Activated CD4-positive, alpha-beta T cell treated with anti-CD3 and anti-CD28 coated beads for 1 hour (primary cell): ENCODE measurements around the gene PLD3.

Experiments
- DNase-seq: peaks from one replicate; pipeline ENCODE4 v3.0.0-alpha.2; 2020

Gene PLD3, protein sequence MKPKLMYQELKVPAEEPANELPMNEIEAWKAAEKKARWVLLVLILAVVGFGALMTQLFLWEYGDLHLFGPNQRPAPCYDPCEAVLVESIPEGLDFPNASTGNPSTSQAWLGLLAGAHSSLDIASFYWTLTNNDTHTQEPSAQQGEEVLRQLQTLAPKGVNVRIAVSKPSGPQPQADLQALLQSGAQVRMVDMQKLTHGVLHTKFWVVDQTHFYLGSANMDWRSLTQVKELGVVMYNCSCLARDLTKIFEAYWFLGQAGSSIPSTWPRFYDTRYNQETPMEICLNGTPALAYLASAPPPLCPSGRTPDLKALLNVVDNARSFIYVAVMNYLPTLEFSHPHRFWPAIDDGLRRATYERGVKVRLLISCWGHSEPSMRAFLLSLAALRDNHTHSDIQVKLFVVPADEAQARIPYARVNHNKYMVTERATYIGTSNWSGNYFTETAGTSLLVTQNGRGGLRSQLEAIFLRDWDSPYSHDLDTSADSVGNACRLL

DNA sequence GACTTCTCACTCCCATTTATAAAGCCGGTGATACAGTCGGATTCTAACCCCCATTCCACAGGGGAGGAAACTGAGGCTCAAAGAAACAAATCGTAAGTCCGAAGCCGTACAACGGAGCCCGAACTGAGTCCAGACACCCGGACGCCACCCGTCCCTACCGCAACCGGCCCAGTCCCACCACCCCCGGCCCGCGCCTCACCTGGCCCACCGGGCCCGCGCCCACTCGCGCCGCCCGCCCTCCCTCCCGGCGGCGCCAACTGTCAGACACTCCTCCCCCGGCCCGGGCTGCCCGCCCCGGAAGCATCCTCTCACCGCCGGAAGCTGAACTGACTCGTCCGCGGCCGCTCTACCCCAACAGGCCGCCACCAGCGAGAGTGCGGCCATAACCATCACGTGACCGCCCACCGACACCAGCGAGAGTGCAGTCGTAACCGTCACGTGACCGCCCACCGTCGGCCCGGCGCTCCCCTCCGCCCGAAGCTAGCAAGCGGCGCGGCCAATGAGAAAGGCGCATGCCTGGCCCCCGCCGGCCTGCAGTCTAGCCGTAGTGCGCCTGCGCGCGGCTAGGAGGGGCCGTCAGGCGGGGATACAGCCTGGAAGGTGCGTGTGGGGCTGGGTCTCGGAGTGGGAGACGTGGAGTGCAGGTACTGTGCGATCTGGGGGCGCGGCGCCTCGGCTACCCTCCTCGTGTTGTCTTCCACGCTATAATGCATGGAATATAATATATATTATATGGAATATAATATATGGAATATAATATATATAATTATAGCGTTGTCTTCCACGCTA, at the start of gene PLD3, which contains the start of gene C19orf47:
TSS of gene PLD3 (plus strand) at position 571 of the 789 bp plus-strand sequence. CDS start 17,789 bp downstream, outside the sequence.
TSS of gene C19orf47 (minus strand) at position 273 of the 789 bp plus-strand sequence. CDS start 6,540 bp downstream, outside the sequence.
- peak; percentile 99 for DNase-seq

- no peak for DNase-seq
Observed at GRCh38 chr19:40300668-40301067, 47.8 kb upstream of the PLD3 start.

DNA sequence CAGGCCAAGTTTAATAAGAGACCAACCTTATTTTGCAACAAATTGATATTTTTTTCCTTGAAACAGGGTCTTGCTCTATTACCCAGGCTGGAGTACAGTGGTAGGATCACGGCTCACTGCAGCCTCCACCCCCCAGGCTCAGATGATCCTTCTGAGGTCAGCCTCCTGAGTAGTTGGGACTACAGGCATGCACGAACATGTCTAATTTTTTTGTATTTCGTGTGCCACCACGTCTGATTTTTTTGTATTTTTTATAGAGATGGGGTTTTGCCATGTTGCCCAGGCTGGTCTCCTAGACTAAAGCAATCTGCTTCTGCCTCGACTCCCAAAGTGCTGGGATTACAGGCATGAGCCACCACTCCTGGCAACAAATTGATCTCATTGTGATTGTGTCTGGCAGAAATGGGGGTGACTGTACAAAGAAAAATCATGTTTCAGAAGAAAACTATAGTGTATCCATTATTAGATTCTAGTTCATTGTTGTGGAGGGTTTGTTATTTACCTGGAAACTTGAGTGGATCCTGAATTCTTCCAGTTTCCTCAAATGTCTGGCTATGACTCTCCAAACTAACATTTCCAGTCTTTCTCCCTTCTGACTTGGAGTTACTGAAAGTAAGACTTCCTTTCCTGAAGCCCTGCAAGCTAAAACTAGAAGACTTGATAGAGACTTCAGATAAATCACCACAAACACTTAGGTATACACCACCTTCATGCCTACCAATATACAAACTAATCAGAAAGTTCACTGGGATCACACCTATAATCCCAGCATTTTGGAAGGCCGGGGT, 46.1 kb upstream of the PLD3 start:
- no peak for DNase-seq

DNA sequence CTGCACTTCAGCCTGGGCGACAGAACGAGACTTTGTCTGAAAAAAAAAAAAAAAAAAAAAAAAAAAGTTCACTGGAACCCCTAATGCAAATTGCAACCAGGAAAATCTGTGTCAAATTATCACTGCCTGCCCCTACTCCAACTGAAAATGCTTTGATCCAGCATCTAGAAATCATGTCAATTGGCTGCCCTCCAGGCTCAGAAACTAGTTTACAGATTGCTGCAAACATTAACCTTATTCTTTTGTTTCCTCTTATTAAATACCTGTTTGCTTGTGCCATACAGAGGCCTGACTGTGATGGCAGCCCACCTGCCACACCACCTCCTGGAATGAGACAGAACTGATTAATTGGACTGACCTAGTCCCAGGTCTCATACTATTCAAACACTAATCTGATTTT, 44.7 kb upstream of the PLD3 start:
- DNase-seq = no peak

DNA sequence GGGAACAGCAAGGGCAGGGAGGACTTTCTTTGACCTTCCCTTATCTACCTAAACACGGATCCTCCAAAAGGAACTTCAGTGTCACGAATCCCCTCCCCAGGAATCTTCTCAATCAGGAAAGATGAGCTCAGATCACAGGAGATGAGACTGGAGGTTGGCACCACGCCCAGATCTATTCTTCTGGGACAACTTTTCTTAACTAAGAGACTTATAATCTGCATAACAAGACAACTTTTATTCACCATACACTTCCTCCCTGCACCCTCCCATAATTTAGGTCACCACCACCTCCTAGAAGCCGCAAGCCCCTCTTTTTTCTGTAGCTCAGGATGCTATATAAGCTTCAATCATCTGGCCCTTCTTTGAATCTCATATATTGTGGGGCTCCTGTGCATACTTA, 44.2 kb upstream of the PLD3 start:
- no peak for DNase-seq

GRCh38 chr19:40305403-40305802, 43.1 kb upstream of the PLD3 start:
- peak; percentile 54 for DNase-seq

DNA sequence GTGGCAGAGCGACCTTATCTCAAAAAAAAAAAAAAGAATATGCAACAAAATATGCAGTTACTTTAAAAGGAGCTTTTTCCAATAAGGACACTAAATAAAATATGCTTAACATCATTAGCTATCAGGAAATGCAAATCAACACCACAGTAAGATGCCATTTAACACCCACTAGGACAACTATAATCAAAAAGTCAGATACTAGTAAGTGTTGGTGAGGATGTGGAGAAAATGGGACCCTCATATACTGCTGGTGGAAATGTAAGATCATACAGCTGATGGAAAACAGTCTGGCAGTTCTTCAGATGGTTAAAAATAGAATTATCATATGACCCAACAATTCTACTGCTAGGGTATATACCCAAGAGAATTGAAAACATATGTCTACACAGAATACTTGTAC, 38.8 kb upstream of the PLD3 start:
- DNase-seq = no peak

GRCh38 chr19:40312533-40312932, 36.0 kb upstream of the PLD3 start:
- no peak for DNase-seq

DNA sequence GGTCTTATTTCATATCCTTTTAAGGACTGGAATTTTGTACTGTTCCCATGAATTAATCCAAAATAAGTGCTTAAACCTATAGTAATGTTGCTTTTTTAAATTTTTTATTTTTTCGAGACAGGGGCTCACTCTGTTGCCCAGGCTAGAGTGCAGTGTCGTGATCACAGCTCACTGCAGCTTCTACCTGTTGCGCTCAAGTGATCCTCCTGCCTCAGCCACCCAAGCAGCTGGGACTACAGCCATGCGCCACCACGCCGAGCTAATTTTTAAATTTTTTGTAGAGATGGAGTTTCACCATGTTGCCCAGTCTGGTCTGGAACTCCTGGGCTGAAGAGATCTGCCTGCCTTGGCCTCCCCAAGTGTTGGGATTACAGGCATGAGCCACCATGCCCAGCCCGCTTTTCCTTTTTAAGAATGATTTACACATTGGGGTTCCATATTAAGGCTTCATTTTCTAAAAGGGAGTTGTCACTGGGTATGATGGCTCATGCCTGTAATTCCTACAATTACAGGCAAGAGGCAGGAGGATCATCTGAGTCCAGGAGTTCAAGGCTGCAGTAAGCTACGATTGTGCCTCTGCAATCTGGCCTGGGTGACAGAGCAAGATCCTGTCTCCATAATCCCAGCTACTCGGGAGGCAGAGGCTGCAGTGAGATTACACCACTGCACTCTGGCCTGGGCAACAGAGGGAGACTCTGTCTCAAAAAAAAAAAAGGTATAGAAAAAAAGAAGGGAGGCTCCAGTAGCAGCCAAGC, 35.1 kb upstream of the PLD3 start:
- no peak for DNase-seq

DNA sequence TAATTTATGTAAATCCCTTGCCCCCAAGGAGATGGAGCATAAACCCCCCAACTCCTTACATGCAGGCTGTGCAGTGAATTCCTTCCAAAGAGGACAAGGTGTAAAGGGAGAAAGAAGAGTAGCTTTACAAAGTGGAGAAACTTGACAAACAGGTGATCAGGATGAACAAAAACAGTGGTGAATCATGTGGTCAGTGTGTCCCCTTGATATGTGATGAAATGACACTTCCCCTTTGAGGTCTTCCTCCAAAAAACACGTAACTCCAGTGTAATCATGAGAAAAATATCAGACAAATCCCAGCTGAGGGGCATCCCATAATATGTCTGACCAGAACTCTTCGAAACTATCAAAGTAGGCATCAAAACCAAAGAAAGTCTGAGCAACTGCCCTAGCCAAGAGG, 33.8 kb upstream of the PLD3 start:
- no peak for DNase-seq

DNA sequence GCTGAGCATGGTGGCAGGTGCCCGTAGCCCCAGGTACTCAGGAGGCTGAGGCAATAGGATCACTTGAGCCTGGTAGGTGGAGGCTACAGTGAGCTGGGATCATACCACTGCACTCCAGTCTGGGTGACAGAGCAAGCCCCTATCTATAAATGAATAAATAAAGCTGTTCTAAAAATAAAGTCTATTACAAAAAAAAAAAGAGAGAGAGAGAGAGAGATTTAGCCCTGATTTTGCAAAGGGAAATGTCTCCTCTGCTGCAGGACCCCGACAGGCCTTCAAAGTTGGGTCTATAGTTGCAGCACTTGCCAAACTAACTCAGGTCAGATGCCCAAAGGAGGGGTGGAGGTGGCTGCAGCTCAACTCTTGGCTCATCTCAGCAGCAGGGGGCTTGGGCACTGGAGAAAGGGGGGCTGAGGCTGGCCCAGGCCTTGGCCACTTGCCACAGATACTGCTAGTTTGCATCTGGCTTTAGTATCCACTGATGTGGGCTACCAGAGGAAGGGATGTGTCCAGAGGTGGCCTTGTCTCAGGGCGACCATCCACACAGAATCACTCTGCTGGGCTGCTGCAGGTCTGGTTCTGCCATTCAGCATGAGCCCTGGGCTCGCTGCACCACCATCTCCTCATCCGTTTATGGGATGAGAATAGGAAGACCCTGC, 32.6 kb upstream of the PLD3 start:
- DNase-seq = no peak

DNA sequence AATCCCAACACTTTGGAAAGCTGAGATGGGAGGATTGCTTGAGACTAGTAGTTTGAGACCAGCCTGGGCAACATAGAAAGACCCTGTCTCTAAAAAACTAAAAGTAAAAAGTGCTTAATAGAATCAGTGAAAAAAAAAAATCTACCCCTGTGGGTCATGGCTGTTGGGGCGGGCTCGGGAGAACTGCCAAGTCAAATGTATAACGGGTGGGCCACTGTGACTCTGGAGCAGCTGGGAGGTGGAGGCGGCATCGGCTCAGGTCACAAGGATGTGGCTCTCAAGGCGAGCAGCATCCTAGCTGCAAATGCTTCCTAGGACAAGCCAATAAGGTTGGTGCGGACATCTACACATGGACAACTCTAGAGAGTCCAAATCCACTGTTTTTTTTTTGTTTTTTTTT, 31.2 kb upstream of the PLD3 start:
- DNase-seq = no peak

GRCh38 chr19:40320558-40320935, 27.9 kb upstream of the PLD3 start:
- DNase-seq = no peak

- DNase-seq = no peak
Observed at GRCh38 chr19:40321076-40321475, 27.4 kb upstream of the PLD3 start.

GRCh38 chr19:40321566-40322270, 26.8 kb upstream of the PLD3 start:
- no peak for DNase-seq

GRCh38 chr19:40322271-40322610, 26.3 kb upstream of the PLD3 start:
- DNase-seq = no peak

- no peak for DNase-seq
Observed at GRCh38 chr19:40322951-40323615, 25.4 kb upstream of the PLD3 start.

DNA sequence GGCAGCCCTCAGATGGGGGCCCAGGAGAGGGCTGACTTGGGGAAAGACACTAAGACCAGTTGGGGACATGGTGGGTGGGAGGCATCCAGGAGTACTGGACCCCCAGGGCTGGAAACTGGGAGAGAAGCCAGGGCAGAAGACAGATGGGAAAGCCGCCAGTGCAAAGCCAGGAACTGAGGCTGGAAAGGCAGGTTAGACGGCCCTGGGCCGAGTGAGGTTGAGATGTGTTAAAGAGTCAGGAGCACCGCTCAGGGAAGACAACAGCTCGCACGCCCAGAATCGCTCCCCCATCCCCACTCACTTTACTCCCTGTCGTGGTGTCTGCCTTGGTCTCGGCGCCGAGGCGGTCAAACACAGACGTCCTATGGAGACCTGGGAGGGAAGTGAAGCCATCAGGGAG, 24.8 kb upstream of the PLD3 start:
- DNase-seq = no peak

GRCh38 chr19:40326201-40326600, 22.3 kb upstream of the PLD3 start:
- DNase-seq = no peak

GRCh38 chr19:40331052-40331451, 17.4 kb upstream of the PLD3 start:
- no peak for DNase-seq

DNA sequence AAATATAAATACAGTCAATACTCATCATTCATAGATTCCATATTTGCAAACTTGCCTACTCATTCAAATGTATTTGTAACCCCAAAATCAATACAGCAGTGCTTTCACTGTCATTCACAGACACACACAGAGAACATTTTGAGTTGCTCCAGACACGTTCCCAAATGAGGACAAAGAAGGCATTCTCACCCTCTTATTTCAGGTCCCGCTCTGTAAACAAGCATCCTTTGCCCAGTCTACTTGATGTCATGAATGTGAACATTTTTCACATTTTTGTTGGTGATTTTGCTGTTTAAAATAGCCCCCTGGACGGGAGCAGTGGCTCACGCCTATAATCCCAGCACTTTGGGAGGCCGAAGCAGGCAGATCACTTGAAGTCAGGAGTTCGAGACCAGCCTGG, 15.8 kb upstream of the PLD3 start:
- DNase-seq = no peak
